Panc1 (cell line): ENCODE results near the gene SSNA1. TPM values are rescaled to one million over a fixed set of nuclear protein-coding genes. Genes with fewer than 3 reads are reported as not detected.

Experiments used
- ATAC-seq: fragments of 200-7000 bp; cut with Tn5 transposase; 2 replicates; pipeline ENCODE4 v1.9.1; 2020; ENCODE audit warnings: mild to moderate bottlenecking, moderate library complexity
- BruUV-seq: library from RNA; stranded (reverse); fragments of 400-500 nt; replicated peaks from 2 replicates; lab custom pipeline; 2021; lab: Mats Ljungman, UMichigan
- CTCF ChIA-PET: fragments of 300-600 bp; sonication (Branson Sonifier 250); formaldehyde crosslinking; loops from one replicate; lab custom pipeline; 2022; ENCODE audit warnings: antibody characterized with exemption; lab: Charles Lee
- POLR2A ChIA-PET: fragments of 300-600 bp; sonication (Branson Sonifier 250); formaldehyde crosslinking; loops from one replicate; lab custom pipeline; 2022; ENCODE audit warnings: antibody characterized with exemption; lab: Charles Lee
- DNase-seq: peaks from one replicate; pipeline ENCODE4 v3.0.0-alpha.2; 2010; ENCODE audit warnings: low read depth, low spot score
- H3K27ac ChIP-seq: 2 replicates; pipeline ENCODE4 v1.5.1; 2011; ENCODE audit warnings: mild to moderate bottlenecking, low read length, inconsistent platforms
- H3K27me3 ChIP-seq: fragments of 200-500 bp; sonication (Bioruptor generic); 2 replicates; pipeline ENCODE4 v1.6.0; 2014; ENCODE audit warnings: low read length, inconsistent platforms; ENCODE audit not compliant: control insufficient read depth, insufficient read depth
- H3K36me3 ChIP-seq: fragments of 200-500 bp; sonication (Bioruptor generic); 2 replicates; pipeline ENCODE4 v1.5.1; 2014; ENCODE audit warnings: inconsistent platforms, mild to moderate bottlenecking, low read length, moderate library complexity; ENCODE audit not compliant: control insufficient read depth, insufficient read depth
- H3K4me1 ChIP-seq: 2 replicates; pipeline ENCODE4 v1.5.1; 2011; ENCODE audit warnings: inconsistent platforms, mild to moderate bottlenecking, low read length, moderate library complexity; ENCODE audit not compliant: control insufficient read depth, insufficient read depth
- H3K4me3 ChIP-seq, 2 experiments: 2 replicates each; pipeline ENCODE4 v1.5.1; 2011 to 2012; ENCODE audit warnings: low read depth in 2 of 2, low read length in 2 of 2, mild to moderate bottlenecking in 2 of 2, inconsistent platforms in 1 of 2, moderate library complexity in 1 of 2
- H3K9me3 ChIP-seq: fragments of 200-500 bp; sonication (Bioruptor generic); 2 replicates; pipeline ENCODE4 v1.5.1; 2014; ENCODE audit warnings: low read depth, mild to moderate bottlenecking, inconsistent platforms, low read length, moderate library complexity; ENCODE audit not compliant: control insufficient read depth, insufficient read depth
- POLR2AphosphoS5 ChIP-seq: IDR thresholded peaks from 2 replicates; pipeline ENCODE4 v1.6.1; 2012; ENCODE audit warnings: mild to moderate bottlenecking, low read depth, low read length, moderate library complexity
- SIN3A ChIP-seq: IDR thresholded peaks from 2 replicates; pipeline ENCODE4 v1.6.1; 2012; ENCODE audit warnings: low read depth, mild to moderate bottlenecking, low read length, moderate library complexity, borderline replicate concordance; ENCODE audit not compliant: insufficient read depth
- TCF7L2 ChIP-seq: IDR thresholded peaks from 2 replicates; pipeline ENCODE4 v1.6.1; 2011; ENCODE audit warnings: mild to moderate bottlenecking, low read depth, low read length, inconsistent platforms
- in situ Hi-C: cut with HindIII; loops from 2 replicates; pipeline ENCODE4 v1.10.0; 2016; ENCODE audit warnings: low sequenced_read_pairs, low pct_unique_long_range_greater_than_20kb
- intact Hi-C: fragments of 100-400 bp; cut with micrococcal nuclease; formaldehyde crosslinking; loops from one replicate; pipeline ENCODE4 v1.10.0; 2022; ENCODE audit not compliant: unreplicated experiment
- total RNA-seq: library from RNA; stranded (reverse); gene quantifications from one replicate; pipeline ENCODE4 v1.2.1, GENCODE V29; 2021; ENCODE audit not compliant: unreplicated experiment
- TF ChIP-seq, protein P1 (sequence below), 2 experiments: IDR thresholded peaks; 2 replicates each; pipeline ENCODE4 v1.6.1; 2011 to 2012; ENCODE audit warnings: low read depth in 2 of 2, control low read depth in 1 of 2, low read length in 1 of 2, mild to moderate bottlenecking in 1 of 2, moderate library complexity in 1 of 2; ENCODE audit not compliant: insufficient read depth in 1 of 2
- TF ChIP-seq, protein P2 (sequence below): fragments of 450-650 bp; IDR thresholded peaks from 2 replicates; pipeline ENCODE4 v1.5.1; 2017; ENCODE audit warnings: mild to moderate bottlenecking

Gene SSNA1
- total RNA-seq, 1 experiment from 2014 or later, result 86.9 TPM

DNA sequence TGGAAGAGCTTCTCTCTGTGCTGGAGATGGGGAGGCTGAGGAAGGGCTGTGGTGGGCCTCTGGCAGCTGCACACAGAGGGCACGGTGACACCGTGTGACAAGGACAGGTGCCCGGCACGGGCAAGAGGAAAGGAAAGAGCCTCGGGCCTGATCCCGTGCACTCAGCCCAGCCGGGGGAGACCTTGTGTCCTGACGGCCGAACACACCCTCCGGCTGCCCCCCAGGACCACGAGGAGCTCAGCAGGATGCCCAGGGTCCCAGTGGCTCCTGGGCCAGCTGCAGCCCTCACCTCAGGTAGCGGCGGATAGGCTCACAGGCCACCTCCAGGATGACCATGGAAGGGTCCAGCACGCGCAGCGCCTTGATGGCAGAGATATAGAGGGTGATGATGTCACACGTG is 5.6 kb upstream of the SSNA1 start:
- no peaks in the 10 kb centered on the region for H3K9me3 ChIP-seq
- peaks cover 11% of the 10 kb centered on the region for H3K4me1 ChIP-seq
- no peaks in the 10 kb centered on the region for H3K27me3 ChIP-seq
- H3K4me3 ChIP-seq, result no peak overlapping the region
- no peaks in the 10 kb centered on the region; the same call in 1 of the 2 replicates for H3K36me3 ChIP-seq
- ChIA-PET POLR2A (no interaction called here), CTCF (no interaction called here)
- no peak for TF ChIP-seq TCF7L2
- no peak for TF ChIP-seq POLR2AphosphoS5
- TF ChIP-seq, protein P1, sequence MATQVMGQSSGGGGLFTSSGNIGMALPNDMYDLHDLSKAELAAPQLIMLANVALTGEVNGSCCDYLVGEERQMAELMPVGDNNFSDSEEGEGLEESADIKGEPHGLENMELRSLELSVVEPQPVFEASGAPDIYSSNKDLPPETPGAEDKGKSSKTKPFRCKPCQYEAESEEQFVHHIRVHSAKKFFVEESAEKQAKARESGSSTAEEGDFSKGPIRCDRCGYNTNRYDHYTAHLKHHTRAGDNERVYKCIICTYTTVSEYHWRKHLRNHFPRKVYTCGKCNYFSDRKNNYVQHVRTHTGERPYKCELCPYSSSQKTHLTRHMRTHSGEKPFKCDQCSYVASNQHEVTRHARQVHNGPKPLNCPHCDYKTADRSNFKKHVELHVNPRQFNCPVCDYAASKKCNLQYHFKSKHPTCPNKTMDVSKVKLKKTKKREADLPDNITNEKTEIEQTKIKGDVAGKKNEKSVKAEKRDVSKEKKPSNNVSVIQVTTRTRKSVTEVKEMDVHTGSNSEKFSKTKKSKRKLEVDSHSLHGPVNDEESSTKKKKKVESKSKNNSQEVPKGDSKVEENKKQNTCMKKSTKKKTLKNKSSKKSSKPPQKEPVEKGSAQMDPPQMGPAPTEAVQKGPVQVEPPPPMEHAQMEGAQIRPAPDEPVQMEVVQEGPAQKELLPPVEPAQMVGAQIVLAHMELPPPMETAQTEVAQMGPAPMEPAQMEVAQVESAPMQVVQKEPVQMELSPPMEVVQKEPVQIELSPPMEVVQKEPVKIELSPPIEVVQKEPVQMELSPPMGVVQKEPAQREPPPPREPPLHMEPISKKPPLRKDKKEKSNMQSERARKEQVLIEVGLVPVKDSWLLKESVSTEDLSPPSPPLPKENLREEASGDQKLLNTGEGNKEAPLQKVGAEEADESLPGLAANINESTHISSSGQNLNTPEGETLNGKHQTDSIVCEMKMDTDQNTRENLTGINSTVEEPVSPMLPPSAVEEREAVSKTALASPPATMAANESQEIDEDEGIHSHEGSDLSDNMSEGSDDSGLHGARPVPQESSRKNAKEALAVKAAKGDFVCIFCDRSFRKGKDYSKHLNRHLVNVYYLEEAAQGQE (IDR thresholded peaks at IDR 0.05; ENCODE audit: insufficient read depth in 1 of 2, low read depth in 2 of 2, low read length in 1 of 2), result no peak
- TF ChIP-seq SIN3A, result no peak
- TF ChIP-seq, protein P2, sequence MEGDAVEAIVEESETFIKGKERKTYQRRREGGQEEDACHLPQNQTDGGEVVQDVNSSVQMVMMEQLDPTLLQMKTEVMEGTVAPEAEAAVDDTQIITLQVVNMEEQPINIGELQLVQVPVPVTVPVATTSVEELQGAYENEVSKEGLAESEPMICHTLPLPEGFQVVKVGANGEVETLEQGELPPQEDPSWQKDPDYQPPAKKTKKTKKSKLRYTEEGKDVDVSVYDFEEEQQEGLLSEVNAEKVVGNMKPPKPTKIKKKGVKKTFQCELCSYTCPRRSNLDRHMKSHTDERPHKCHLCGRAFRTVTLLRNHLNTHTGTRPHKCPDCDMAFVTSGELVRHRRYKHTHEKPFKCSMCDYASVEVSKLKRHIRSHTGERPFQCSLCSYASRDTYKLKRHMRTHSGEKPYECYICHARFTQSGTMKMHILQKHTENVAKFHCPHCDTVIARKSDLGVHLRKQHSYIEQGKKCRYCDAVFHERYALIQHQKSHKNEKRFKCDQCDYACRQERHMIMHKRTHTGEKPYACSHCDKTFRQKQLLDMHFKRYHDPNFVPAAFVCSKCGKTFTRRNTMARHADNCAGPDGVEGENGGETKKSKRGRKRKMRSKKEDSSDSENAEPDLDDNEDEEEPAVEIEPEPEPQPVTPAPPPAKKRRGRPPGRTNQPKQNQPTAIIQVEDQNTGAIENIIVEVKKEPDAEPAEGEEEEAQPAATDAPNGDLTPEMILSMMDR, result no peak
- intact Hi-C loops, result no loop called here
- ATAC-seq, result no peak
- H3K27ac ChIP-seq, result no peak overlapping the region
- no peak for DNase-seq
- BruUV-seq, result no TSS peak
- in situ Hi-C loops, result no loop called here

DNA sequence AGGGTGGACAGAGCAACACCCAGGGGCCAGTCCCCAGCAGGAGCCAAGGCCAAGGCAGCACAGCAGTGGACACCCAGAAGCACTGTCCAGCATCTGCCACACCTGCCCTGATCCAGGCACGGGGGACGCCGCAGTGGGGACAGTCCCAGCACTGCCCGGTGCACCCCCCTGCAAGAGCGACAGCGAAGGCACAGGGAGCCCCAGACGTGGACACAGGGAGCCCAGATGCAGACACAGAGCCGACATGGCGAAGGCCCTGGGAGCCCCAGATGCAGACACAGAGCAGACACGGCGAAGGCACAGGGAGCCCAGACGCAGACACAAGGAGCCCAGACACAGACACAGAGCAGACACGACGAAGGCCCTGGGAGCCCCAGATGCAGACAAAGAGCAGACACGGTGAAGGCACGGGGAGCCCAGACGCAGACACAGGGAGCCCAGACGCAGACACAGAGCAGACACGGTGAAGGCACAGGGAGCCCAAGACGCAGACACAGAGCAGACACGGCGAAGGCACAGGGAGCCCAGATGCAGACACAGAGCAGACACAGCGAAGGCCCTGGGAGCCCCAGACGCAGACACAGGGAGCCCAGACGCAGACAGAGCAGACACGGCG is 4.4 kb upstream of the SSNA1 start:
- POLR2A ChIA-PET, result no interaction called here
- in situ Hi-C loops, result no loop called here

More for the DNA sequence above, 4.4 kb upstream of the SSNA1 start:
- TF ChIP-seq TCF7L2, result no peak
- no peak for TF ChIP-seq SIN3A
- TF ChIP-seq, protein P1 (IDR thresholded peaks at IDR 0.05; ENCODE audit: insufficient read depth in 1 of 2, low read depth in 2 of 2, low read length in 1 of 2), result no peak
- TF ChIP-seq POLR2AphosphoS5, result no peak
- TF ChIP-seq, protein P2, result no peak
- no peak for ATAC-seq
- H3K9me3 ChIP-seq, result no peaks in the 10 kb centered on the region
- H3K4me3 ChIP-seq, result no peak overlapping the region
- no peaks in the 10 kb centered on the region; the same call in 1 of the 2 replicates for H3K36me3 ChIP-seq
- intact Hi-C loops, result no loop called here
- no TSS peak for BruUV-seq
- no peak overlapping the region for H3K27ac ChIP-seq
- CTCF ChIA-PET, result no interaction called here
- no peak for DNase-seq
- no peaks in the 10 kb centered on the region for H3K27me3 ChIP-seq
- H3K4me1 ChIP-seq, result peaks cover 11% of the 10 kb centered on the region
